Activated naive CD8-positive, alpha-beta T cell treated with anti-CD3 and anti-CD28 coated beads, Interleukin-2, amount 10 ng/mL, durations not matched to agents 7 days and 5 days (primary cell): ENCODE data around the gene ATXN1. TPM values are rescaled to one million over a fixed set of nuclear protein-coding genes. Genes with fewer than 3 reads are reported as not detected.

Experiments
- ATAC-seq: fragments of 150-1000 bp; cut with Tn5 transposase; one replicate; pipeline ENCODE4 v1.10.0; 2021; ENCODE audit warnings: low read depth, moderate library complexity
- POLR2A ChIA-PET: fragments of 350-600 bp; sonication (Branson Sonifier 250); formaldehyde crosslinking; loops from one replicate; lab custom pipeline; 2021; ENCODE audit warnings: antibody characterized with exemption; lab: Charles Lee
- DNase-seq: peaks from one replicate; pipeline ENCODE4 v3.0.0; 2021
- H3K27ac Mint-ChIP-seq: one replicate; pipeline ENCODE4 v1.8.0; 2022; ENCODE audit warnings: mild to moderate bottlenecking, mixed read lengths
- H3K27me3 Mint-ChIP-seq: one replicate; pipeline ENCODE4 v1.8.0; 2022; ENCODE audit warnings: mild to moderate bottlenecking, moderate library complexity, mixed read lengths
- H3K36me3 Mint-ChIP-seq: one replicate; pipeline ENCODE4 v1.8.0; 2021; ENCODE audit warnings: mild to moderate bottlenecking, mixed read lengths
- H3K4me1 Mint-ChIP-seq: one replicate; pipeline ENCODE4 v1.8.0; 2021; ENCODE audit warnings: mixed read lengths
- H3K4me3 Mint-ChIP-seq: one replicate; pipeline ENCODE4 v1.8.0; 2022; ENCODE audit warnings: mild to moderate bottlenecking, moderate library complexity, mixed read lengths
- H3K9me3 Mint-ChIP-seq: one replicate; pipeline ENCODE4 v1.8.0; 2021; ENCODE audit warnings: mixed read lengths
- total RNA-seq, 2 experiments: library from RNA; stranded (reverse); gene quantifications; one replicate each; pipeline ENCODE4 v1.2.3, GENCODE V29; 2021

ATXN1 gene
- total RNA-seq, 2 experiments from 2014 or later, result 63.6 to 67.2 TPM

GRCh38 chr6:16438718-16439591, 322.3 kb downstream of the ATXN1 start:
- no peak for ATAC-seq
- Mint-ChIP-seq H3K4me1 (peaks cover 40% of the 10 kb centered on the region), H3K27ac (peak overlapping the region; percentile 10), H3K9me3 (no peaks in the 10 kb centered on the region), H3K27me3 (no peaks in the 10 kb centered on the region), H3K4me3 (no peak overlapping the region), H3K36me3 (peaks cover 17% of the 10 kb centered on the region)
- DNase-seq, result no peak
- POLR2A ChIA-PET, result no interaction called here

GRCh38 chr6:16437984-16438383, 323.3 kb downstream of the ATXN1 start:
- POLR2A ChIA-PET, result no interaction called here
- Mint-ChIP-seq H3K36me3 (peaks cover 17% of the 10 kb centered on the region), H3K27ac (peak overlapping the region; percentile 41), H3K27me3 (no peaks in the 10 kb centered on the region), H3K4me3 (peak overlapping the region; percentile 83), H3K9me3 (no peaks in the 10 kb centered on the region), H3K4me1 (peaks cover 40% of the 10 kb centered on the region)
- no peak for ATAC-seq
- DNase-seq, result no peak

- Mint-ChIP-seq H3K9me3 (no peaks in the 10 kb centered on the region), H3K4me3 (peak overlapping the region; percentile 83), H3K27me3 (no peaks in the 10 kb centered on the region), H3K4me1 (peaks cover 40% of the 10 kb centered on the region), H3K27ac (peak overlapping the region; percentile 94), H3K36me3 (peaks cover 13% of the 10 kb centered on the region)
- DNase-seq (no peak), ATAC-seq (peak; percentile 32)
- POLR2A ChIA-PET, result interaction anchor here (0.6 to 1.6 kb wide), 3 partner anchors 14 to 16 kb away, joined by 3 to 6 read pairs (median 4); no protein-coding TSS in a partner anchor
Measured at GRCh38 chr6:16437095-16437494, 324.2 kb downstream of the ATXN1 start.

GRCh38 chr6:16436550-16436949, 324.7 kb downstream of the ATXN1 start:
- Mint-ChIP-seq H3K27me3 (no peaks in the 10 kb centered on the region), H3K9me3 (no peaks in the 10 kb centered on the region), H3K4me3 (peak overlapping the region; percentile 83), H3K27ac (peak overlapping the region; percentile 94), H3K36me3 (peaks cover 12% of the 10 kb centered on the region), H3K4me1 (peaks cover 40% of the 10 kb centered on the region)
- peak; percentile 88 for ATAC-seq
- DNase-seq, result peak; percentile 34
- POLR2A ChIA-PET, result interaction anchor here (1.0 to 1.6 kb wide), 2 partner anchors 14 to 16 kb away, joined by 4 to 6 read pairs; no protein-coding TSS in a partner anchor

- Mint-ChIP-seq H3K4me1 (peaks cover 33% of the 10 kb centered on the region), H3K27ac (peak overlapping the region; percentile 56), H3K4me3 (no peak overlapping the region), H3K27me3 (no peaks in the 10 kb centered on the region), H3K9me3 (no peaks in the 10 kb centered on the region), H3K36me3 (peaks cover 16% of the 10 kb centered on the region)
- POLR2A ChIA-PET, result no interaction called here
- ATAC-seq, result no peak
- DNase-seq, result no peak
Measured at GRCh38 chr6:16434885-16435284, 326.4 kb downstream of the ATXN1 start.

GRCh38 chr6:16433338-16433890, 327.8 kb downstream of the ATXN1 start:
- Mint-ChIP-seq H3K27ac (no peak overlapping the region), H3K9me3 (no peaks in the 10 kb centered on the region), H3K27me3 (no peaks in the 10 kb centered on the region), H3K4me1 (peaks cover 27% of the 10 kb centered on the region), H3K36me3 (peaks cover 18% of the 10 kb centered on the region), H3K4me3 (no peak overlapping the region)
- DNase-seq (no peak), ATAC-seq (no peak)
- POLR2A ChIA-PET, result no interaction called here

- H3K27me3 Mint-ChIP-seq, result no peaks in the 10 kb centered on the region
- DNase-seq, result no peak
- H3K9me3 Mint-ChIP-seq, result no peaks in the 10 kb centered on the region
- H3K4me1 Mint-ChIP-seq, result peaks cover 20% of the 10 kb centered on the region
- POLR2A ChIA-PET, result no interaction called here
- no peak for ATAC-seq
- H3K27ac Mint-ChIP-seq, result no peak overlapping the region
- H3K4me3 Mint-ChIP-seq, result no peak overlapping the region
- peaks cover 18% of the 10 kb centered on the region for H3K36me3 Mint-ChIP-seq
Measured at GRCh38 chr6:16432075-16433032, 328.9 kb downstream of the ATXN1 start.

GRCh38 chr6:16431106-16431505, 330.2 kb downstream of the ATXN1 start:
- ATAC-seq (no peak), DNase-seq (no peak)
- peaks cover 17% of the 10 kb centered on the region for H3K36me3 Mint-ChIP-seq
- H3K27ac Mint-ChIP-seq, result no peak overlapping the region
- peaks cover 14% of the 10 kb centered on the region for H3K4me1 Mint-ChIP-seq
- POLR2A ChIA-PET, result no interaction called here
- H3K9me3 Mint-ChIP-seq, result no peaks in the 10 kb centered on the region
- no peak overlapping the region for H3K4me3 Mint-ChIP-seq
- no peaks in the 10 kb centered on the region for H3K27me3 Mint-ChIP-seq

GRCh38 chr6:16430391-16431089, 330.7 kb downstream of the ATXN1 start:
- Mint-ChIP-seq H3K27ac (no peak overlapping the region), H3K36me3 (peaks cover 20% of the 10 kb centered on the region), H3K4me1 (peaks cover 17% of the 10 kb centered on the region), H3K4me3 (no peak overlapping the region), H3K9me3 (no peaks in the 10 kb centered on the region), H3K27me3 (no peaks in the 10 kb centered on the region)
- POLR2A ChIA-PET, result no interaction called here
- DNase-seq (no peak), ATAC-seq (no peak)

GRCh38 chr6:16429669-16430068, 331.6 kb downstream of the ATXN1 start:
- H3K4me1 Mint-ChIP-seq, result peaks cover 9% of the 10 kb centered on the region
- no peak overlapping the region for H3K27ac Mint-ChIP-seq
- H3K36me3 Mint-ChIP-seq, result peaks cover 12% of the 10 kb centered on the region

GRCh38 chr6:16427124-16427523, 334.1 kb downstream of the ATXN1 start:
- Mint-ChIP-seq H3K4me3 (no peak overlapping the region), H3K27me3 (no peaks in the 10 kb centered on the region), H3K36me3 (peaks cover 23% of the 10 kb centered on the region), H3K27ac (no peak overlapping the region), H3K9me3 (no peaks in the 10 kb centered on the region), H3K4me1 (peaks cover 21% of the 10 kb centered on the region)
- POLR2A ChIA-PET, result no interaction called here
- DNase-seq (no peak), ATAC-seq (no peak)

More at GRCh38 chr6:16429669-16430068, 331.6 kb downstream of the ATXN1 start:
- Mint-ChIP-seq H3K4me3 (no peak overlapping the region), H3K27me3 (no peaks in the 10 kb centered on the region), H3K9me3 (no peaks in the 10 kb centered on the region)
- ATAC-seq (no peak), DNase-seq (no peak)
- POLR2A ChIA-PET, result no interaction called here

GRCh38 chr6:16425881-16426615, 335.2 kb downstream of the ATXN1 start:
- peak overlapping the region; percentile 58 for H3K27ac Mint-ChIP-seq

More at GRCh38 chr6:16425881-16426615, 335.2 kb downstream of the ATXN1 start:
- POLR2A ChIA-PET, result no interaction called here
- Mint-ChIP-seq H3K4me1 (peaks cover 32% of the 10 kb centered on the region), H3K4me3 (no peak overlapping the region), H3K9me3 (no peaks in the 10 kb centered on the region), H3K27me3 (no peaks in the 10 kb centered on the region), H3K36me3 (peaks cover 23% of the 10 kb centered on the region)
- ATAC-seq, result no peak
- DNase-seq, result no peak
